ENCODE measurements around the gene ME3.

Gene ME3

DNA sequence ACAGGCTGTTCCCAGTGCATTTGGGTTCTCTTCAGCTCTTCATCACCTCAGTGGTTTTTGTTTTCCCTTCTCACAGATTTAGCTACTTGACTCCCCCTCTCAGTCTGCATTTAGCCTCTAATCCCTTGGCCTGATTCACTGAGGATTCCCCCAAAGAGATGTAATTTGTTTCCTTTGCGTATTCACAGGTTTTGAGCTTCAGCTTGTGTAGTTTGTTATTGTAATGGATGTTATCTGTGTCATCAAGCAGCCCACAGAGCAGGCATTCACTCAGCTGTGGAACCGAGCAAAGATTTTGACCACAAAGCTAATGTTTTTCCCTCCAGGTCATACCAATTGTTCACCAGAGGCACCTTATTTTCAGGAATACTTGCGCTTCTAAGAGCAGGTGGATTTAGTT, 6.4 kb upstream of the ME3 start:
- no peak overlapping the region for H3K27ac ChIP-seq
- TF ChIP-seq, protein P1, sequence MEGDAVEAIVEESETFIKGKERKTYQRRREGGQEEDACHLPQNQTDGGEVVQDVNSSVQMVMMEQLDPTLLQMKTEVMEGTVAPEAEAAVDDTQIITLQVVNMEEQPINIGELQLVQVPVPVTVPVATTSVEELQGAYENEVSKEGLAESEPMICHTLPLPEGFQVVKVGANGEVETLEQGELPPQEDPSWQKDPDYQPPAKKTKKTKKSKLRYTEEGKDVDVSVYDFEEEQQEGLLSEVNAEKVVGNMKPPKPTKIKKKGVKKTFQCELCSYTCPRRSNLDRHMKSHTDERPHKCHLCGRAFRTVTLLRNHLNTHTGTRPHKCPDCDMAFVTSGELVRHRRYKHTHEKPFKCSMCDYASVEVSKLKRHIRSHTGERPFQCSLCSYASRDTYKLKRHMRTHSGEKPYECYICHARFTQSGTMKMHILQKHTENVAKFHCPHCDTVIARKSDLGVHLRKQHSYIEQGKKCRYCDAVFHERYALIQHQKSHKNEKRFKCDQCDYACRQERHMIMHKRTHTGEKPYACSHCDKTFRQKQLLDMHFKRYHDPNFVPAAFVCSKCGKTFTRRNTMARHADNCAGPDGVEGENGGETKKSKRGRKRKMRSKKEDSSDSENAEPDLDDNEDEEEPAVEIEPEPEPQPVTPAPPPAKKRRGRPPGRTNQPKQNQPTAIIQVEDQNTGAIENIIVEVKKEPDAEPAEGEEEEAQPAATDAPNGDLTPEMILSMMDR (conservative IDR thresholded peaks at IDR 0.05), result no peak

DNA sequence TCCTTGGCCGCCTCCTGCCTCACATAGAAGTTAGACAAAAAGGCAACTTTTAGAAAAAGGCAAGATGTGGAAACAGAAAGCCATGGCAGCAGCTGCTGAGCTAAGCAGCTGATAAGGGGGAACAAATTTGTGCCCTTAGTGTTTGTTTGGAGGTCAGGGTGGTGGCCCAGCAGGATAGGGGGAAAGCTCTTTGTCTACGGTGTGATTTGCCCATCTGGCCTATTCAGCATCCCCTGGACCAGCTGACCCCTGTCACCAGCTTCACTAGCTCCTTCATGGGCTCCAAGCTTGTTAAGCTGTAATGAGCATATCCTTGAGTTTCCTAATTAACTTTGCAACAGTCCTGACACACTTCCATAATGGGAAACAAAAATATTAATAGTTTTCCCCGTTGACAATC, 5.9 kb upstream of the ME3 start:
- no peak overlapping the region for H3K27ac ChIP-seq

GRCh38 chr11:86676533-86677154, 4.2 kb upstream of the ME3 start:
- TF ChIP-seq, protein P1 (conservative IDR thresholded peaks at IDR 0.05), result peak; percentile 34; the same call in 1 of the 2 replicates
- no peak overlapping the region for H3K27ac ChIP-seq

More for the DNA sequence above, 5.9 kb upstream of the ME3 start:
- TF ChIP-seq, protein P1 (conservative IDR thresholded peaks at IDR 0.05), result no peak

- TF ChIP-seq, protein P1 (conservative IDR thresholded peaks at IDR 0.05), result no peak
- no peak overlapping the region for H3K27ac ChIP-seq
Observed at GRCh38 chr11:86676010-86676409, 3.6 kb upstream of the ME3 start.

DNA sequence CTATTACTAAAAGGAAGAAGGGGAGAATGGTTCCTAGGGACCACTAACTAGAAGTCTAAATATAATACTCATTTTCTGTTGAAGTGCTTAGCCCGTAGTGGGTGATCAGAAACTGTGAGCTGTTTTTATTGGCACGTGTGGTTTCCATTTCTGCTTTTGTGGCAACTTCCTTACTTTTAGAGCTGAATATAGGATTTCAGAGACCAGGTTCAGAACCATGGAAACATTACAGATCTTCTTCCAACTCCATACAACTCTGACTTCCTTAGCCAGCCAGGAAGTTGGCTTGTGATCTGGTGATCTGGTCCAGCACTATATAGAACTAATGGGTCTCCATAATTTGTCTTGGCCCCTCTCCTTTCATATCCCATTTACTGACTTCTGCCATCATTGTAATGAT, 2.6 kb upstream of the ME3 start:
- TF ChIP-seq, protein P1 (conservative IDR thresholded peaks at IDR 0.05), result no peak
- H3K27ac ChIP-seq, result peak overlapping the region; percentile 96

GRCh38 chr11:86673872-86674750, 1.7 kb upstream of the ME3 start:
- TF ChIP-seq, protein P1 (conservative IDR thresholded peaks at IDR 0.05), result no peak
- peak overlapping the region; percentile 96 for H3K27ac ChIP-seq

- H3K27ac ChIP-seq, result peak overlapping the region; percentile 96
- TF ChIP-seq, protein P1 (conservative IDR thresholded peaks at IDR 0.05), result no peak
Observed at GRCh38 chr11:86673055-86673843, 833 bp upstream of the ME3 start.

Measured in VCaP (cell line).